Stromal cell of bone marrow (primary cell): ENCODE measurements around the gene APOE.
"Not testable (repeated sequence)": the region's sequence is repeated elsewhere in the genome, so short reads cannot be mapped to it uniquely, and the experiment has no call there.

Experiments
- DNase-seq: peaks from one replicate; pipeline ENCODE4 v3.0.0-alpha.2; 2012; ENCODE audit warnings: low read depth

Gene APOE

GRCh38 chr19:44905437-44906160 lies at the start of gene APOE:
APOE (plus strand) TSS chr19:44905796; CDS start chr19:44906625, 829 bp downstream.
- DNase-seq = no peak

- no peak for DNase-seq
These were observed 49.0 kb upstream of the APOE start for GRCh38 chr19:44856421-44857083.

GRCh38 chr19:44857837-44858236 lies 47.8 kb upstream of the APOE start:
- no peak for DNase-seq

- DNase-seq = not testable (repeated sequence)
These were observed 44.0 kb upstream of the APOE start for GRCh38 chr19:44861576-44861975.

GRCh38 chr19:44863990-44864389 lies 41.6 kb upstream of the APOE start:
- no peak for DNase-seq

- no peak for DNase-seq
These were observed 40.3 kb upstream of the APOE start for GRCh38 chr19:44865196-44865767.

GRCh38 chr19:44866664-44867063 lies 38.9 kb upstream of the APOE start:
- DNase-seq = no peak

- no peak for DNase-seq
These were observed 38.0 kb upstream of the APOE start for GRCh38 chr19:44867578-44867977.

GRCh38 chr19:44869733-44870470 lies 35.7 kb upstream of the APOE start:
- DNase-seq = peak; percentile 46

- DNase-seq = no peak
These were observed 33.8 kb upstream of the APOE start for GRCh38 chr19:44871809-44872208.

GRCh38 chr19:44872661-44873060 lies 32.9 kb upstream of the APOE start:
- no peak for DNase-seq

- DNase-seq = no peak
These were observed 31.3 kb upstream of the APOE start for GRCh38 chr19:44874317-44874716.

GRCh38 chr19:44875666-44876451 lies 29.7 kb upstream of the APOE start:
- DNase-seq = no peak

GRCh38 chr19:44876930-44877535 lies 28.6 kb upstream of the APOE start:
- DNase-seq = no peak

- DNase-seq = no peak
These were observed 27.3 kb upstream of the APOE start for GRCh38 chr19:44878120-44878865.

- DNase-seq = no peak
These were observed 26.1 kb upstream of the APOE start for GRCh38 chr19:44879309-44880065.

GRCh38 chr19:44882063-44882462 lies 23.5 kb upstream of the APOE start:
- no peak for DNase-seq

GRCh38 chr19:44882619-44883397 lies 22.8 kb upstream of the APOE start:
- not testable (repeated sequence) for DNase-seq

- no peak for DNase-seq
These were observed 21.7 kb upstream of the APOE start for GRCh38 chr19:44883922-44884321.
